HG02970 (cell line): ENCODE measurements around the gene MTCL3.
A peak's percentile ranks its signal among the peaks of the same experiment; 100 is the strongest.

ENCODE experiments used
- ATAC-seq: cut with Tn5 transposase; IDR thresholded peaks from one replicate; pipeline ENCODE4 v1.9.1; 2021; ENCODE audit warnings: mild to moderate bottlenecking, moderate library complexity, moderate number of reproducible peaks; ENCODE audit not compliant: unreplicated experiment, low FRiP score

MTCL3 gene

DNA sequence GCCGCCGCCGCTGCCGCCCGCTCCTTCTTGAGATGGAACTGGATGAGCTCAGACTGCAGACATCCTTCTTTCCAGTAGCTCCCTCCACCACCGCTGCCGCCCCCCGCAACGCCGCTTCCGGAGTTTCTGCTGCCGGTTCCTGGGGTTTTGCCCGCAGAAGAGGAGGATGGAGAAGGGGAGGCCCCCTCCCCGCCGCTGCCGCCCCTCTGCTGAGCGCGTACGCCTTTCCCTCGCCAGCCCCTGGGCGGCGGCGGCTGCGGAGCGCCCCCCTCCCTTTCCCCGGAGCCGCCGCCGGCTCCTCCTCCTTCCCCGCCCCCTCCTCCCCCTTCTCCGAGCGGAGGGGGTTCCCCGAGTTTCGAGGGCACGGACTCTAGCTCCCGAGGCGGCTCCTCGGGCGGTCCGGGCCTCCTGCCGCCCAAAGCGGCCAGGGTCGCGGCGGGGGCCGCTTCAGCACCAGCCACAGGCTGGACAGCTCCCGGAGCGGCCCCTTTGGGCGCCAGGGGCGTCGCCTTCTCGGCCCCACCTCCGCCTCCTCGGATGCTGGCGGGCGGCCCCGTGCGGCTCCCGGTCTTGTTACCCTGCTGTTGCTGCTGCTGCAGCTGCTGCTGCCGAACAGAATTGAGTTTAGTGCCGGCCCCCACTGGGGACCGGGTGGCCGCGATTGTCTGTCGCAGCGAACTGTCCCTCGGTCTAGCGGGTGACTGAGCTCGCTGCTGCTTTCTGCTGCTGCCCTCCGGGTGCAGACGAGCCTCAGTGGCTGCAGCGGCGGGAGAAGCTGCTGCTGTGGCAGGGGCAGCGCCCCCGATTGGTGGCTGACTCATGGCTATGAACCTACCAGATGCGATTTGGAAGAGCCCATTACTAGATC lies 3.1 kb downstream of the MTCL3 start:
- peak; percentile 72 for ATAC-seq

DNA sequence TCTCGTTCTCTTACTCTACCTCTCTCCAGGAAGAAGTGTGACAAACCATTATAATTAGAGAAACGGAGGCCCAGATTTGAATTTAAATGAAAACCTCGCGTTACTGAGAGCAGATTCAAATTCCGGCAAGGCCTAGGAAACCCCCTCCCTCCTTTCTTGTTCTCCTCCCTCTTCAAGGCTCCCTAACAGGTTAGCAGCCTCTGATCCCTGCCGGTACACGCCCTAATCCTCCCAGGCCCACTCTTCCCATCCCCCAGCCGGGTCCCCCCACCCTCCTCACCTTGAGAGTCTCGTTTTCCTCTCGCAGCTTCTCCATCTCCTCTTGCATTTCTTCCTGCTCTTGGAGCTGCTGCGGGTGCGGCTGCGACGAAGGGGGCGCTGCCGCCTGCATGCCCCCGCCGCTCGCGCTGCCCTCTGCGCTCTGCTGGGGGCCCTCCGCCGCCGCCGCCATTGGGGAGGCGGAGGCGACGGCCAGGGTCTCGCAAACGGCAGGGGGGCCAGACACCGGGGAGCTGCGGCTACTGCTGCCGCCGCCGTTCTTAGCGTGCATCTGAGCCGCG lies 3.8 kb downstream of the MTCL3 start:
- peak; percentile 16 for ATAC-seq

DNA sequence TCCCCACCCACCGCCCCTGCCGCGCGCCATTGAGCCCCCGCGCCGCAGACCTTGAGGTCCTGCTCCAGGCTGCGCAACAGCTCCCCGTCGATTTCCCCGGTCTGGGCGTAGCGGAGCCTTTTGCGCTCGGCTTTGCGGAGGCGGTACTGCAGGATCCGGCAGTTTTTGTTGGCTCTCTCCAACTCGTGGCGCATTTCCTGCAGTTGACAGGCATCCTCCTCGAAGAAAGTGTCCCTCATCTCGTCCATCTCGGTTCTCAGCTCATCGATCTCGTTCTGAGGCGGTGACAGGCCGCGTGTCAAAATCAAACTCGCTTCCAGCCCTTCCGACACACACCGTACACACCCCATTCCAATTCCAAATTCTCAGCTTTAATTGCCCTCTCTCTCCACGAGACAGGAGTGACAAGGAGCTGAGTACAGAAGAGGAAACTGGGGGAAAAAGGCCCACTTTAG lies 4.3 kb downstream of the MTCL3 start:
- ATAC-seq: no peak

DNA sequence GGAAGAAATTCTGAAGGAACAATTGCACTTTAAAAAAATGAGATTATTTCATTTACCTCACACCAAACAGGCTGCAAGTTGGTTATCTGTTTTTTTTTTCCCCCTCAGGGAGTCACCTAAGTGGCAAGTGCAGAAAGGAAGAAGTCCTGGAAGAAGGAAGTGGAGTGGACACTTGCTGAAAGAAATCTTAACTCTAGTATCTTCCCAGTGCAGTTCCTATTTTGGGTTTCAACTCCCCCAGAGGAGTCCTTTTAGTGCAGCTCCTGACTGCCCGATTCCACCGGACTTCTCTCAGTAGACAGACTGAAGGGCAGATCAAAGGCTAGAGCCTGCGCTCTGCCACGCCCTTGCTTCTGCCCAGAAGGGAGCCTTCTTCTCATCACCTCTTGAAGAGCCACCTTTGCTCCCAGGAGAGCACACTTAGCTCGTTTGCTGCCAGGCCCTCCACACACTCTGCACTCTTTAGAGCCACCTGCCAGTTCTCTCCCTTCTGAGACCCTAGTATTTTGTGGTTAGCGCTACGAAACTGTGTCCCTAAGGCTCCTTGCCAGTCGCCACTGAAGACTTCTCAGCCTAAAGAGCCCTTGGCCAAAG lies 4.9 kb downstream of the MTCL3 start:
- no peak for ATAC-seq

DNA sequence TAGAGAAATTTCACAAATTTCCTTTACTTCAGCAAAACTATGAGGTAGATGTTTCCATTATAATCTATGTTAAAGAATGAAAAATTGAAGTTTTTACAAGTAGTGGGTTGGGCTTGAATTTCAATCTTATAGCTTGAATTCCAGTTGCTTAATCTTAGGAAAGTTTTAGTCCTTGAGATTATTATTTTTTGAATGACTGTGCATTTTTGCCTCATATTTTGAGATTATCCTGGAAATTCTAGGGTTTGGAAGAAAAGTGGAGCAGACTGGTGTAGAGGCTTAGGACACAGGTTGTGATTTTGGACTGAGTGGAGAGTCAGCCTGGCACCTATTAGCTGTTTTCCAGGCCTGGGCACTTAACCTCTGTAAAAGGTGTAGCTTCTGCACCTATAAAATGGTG lies 5.7 kb downstream of the MTCL3 start:
- ATAC-seq: no peak

- no peak for ATAC-seq
Measured at GRCh38 chr6:127510876-127511275, 8.3 kb downstream of the MTCL3 start.

DNA sequence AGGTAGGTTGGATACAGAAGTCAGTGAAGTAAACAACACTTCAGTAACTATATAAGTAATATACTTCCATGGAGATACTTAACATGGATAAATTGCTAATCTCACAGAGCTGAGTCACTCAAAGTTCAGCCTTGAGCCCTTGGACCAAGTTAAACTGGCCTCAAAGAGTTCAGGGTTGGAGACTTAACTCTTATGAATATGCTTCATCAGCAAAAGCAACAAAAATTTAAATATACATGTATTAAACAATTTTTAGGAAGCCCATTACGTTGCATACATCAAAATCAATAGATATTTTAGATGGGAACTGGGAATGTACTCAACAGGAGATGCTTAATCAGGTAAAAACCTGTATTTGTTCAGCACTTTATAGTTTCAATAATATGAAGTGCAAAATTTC lies 12.2 kb downstream of the MTCL3 start:
- no peak for ATAC-seq

DNA sequence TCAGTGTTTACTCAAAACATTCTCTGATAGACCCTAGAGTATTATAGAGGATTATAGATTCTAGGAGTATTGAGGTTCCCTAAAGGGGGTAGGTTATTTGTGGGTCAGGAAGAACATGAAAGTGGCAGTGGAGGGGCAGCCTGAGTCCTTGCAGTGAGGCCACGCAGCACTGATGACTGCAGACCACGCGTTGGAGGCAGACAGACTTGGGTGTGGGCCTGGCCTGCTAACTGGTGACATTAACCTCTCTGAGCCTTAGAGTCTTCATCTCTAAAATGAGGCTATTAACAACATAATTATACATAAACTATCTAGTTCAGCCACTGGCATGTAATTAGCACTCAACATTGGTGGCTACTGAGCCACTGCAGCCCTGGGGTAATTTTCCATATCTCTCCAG lies 16.1 kb downstream of the MTCL3 start:
- no peak for ATAC-seq

DNA sequence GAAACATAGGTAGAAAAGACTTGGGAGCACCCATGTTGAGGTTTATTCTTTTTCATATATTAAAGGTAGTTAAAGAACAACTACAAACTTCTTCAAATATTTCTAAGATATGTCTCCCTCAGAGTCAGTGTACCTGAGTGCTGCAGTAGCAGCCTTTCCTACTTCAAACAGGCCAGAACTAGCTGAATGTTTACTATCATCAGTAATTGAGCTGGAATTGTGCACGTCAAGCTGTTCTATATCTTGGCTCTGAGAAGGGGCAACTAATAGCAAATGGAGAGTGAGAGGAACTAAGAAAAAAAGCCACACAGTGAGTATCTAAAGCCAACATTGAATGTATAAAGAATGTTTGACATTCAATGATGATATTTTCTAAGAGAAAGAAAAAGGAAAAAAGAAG lies 21.7 kb downstream of the MTCL3 start:
- ATAC-seq: no peak

DNA sequence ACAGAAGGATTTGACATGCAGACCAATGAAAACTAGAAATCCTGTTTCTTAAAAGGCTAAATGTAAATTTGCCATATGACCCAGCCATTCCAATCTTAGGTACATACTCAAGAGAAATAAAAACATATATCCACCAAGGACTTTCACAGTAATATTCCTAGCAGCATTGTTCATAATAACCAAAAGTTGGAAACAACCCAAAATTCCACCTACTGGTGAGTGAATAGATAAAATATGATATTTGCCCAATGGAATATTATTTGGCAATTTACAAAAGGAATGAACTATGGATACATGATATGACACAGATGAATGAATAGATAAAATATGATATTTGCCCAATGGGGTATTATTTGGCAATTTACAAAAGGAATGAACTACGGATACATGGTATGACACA lies 22.7 kb downstream of the MTCL3 start:
- no peak for ATAC-seq

GRCh38 chr6:127494240-127494767 lies 24.8 kb downstream of the MTCL3 start:
- ATAC-seq: no peak

DNA sequence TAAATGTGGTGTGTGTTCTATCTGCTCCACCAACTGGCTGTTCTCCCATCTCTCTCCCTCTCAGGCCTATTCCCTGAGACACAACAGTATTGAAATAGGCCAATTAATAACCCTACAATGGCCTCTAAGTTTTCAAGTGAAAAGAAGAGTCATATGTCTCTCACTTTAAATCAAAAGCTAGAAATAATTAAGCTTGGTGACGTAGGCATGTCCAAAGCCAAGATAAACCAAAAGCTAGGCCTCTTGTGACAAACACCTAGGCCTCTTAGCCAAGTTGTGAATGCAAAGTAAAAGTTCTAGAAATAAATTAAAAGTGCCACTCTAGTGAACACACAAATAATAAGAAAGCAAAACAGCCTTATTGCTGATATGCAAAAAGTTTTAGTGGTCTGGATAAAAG lies 29.9 kb downstream of the MTCL3 start:
- ATAC-seq: no peak

DNA sequence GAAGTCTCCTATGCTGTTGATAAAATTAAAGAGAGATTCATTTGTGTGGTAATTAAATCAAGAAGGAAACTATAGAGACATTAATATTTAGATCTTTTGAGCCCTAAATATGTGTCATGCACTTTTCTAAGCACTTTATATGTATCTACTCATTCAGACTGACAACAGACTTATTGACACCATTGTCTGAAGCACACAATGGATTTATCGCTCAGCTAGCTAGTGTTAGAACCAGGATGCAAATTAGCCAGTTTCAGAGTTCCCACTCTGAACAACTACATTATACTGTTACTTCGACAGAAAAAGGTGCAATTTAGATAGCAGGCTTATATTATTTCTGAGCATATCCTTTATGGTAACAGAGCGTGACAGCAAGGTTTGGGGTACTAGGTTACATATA lies 32.2 kb downstream of the MTCL3 start:
- no peak for ATAC-seq

GRCh38 chr6:127484212-127484863 lies 34.8 kb downstream of the MTCL3 start:
- peak; percentile 98 for ATAC-seq

- peak; percentile 13 for ATAC-seq
Measured at GRCh38 chr6:127483399-127484055, 35.6 kb downstream of the MTCL3 start.

- no peak for ATAC-seq
Measured at GRCh38 chr6:127482325-127482724, 36.8 kb downstream of the MTCL3 start.

- ATAC-seq: no peak
Measured at GRCh38 chr6:127481628-127482027, 37.5 kb downstream of the MTCL3 start.

- ATAC-seq: no peak
Measured at GRCh38 chr6:127481111-127481510, 38.0 kb downstream of the MTCL3 start.

GRCh38 chr6:127477658-127478057 lies 41.5 kb downstream of the MTCL3 start:
- ATAC-seq: no peak

GRCh38 chr6:127475823-127476176 lies 43.3 kb downstream of the MTCL3 start:
- no peak for ATAC-seq
